Activated T-helper 9 cell treated with anti-CD3 and anti-CD28 coated beads, Interleukin-2, amount 50 U/mL, for 16 hours (primary cell): ENCODE measurements around the gene RNF215.

ENCODE experiments used
- DNase-seq: peaks from one replicate; pipeline ENCODE4 v3.0.0-alpha.2; 2020; ENCODE audit warnings: low read depth

Gene RNF215

GRCh38 chr22:30386960-30387827 is at the start of gene RNF215:
Gene RNF215, minus strand, starts transcription at chr22:30387411. Its CDS starts 98 bp downstream, at chr22:30387313.
- DNase-seq = peak; percentile 76

GRCh38 chr22:30436196-30436595 is 49.0 kb upstream of the RNF215 start:
- no peak for DNase-seq

GRCh38 chr22:30435674-30436126 is 48.5 kb upstream of the RNF215 start:
- peak; percentile 66 for DNase-seq

- no peak for DNase-seq
Observed at GRCh38 chr22:30434843-30435242, 47.6 kb upstream of the RNF215 start.

- no peak for DNase-seq
Observed at GRCh38 chr22:30433773-30434172, 46.6 kb upstream of the RNF215 start.

- no peak for DNase-seq
Observed at GRCh38 chr22:30433227-30433626, 46.0 kb upstream of the RNF215 start.

- DNase-seq = no peak
Observed at GRCh38 chr22:30432520-30432919, 45.3 kb upstream of the RNF215 start.

GRCh38 chr22:30432096-30432495 is 44.9 kb upstream of the RNF215 start:
- DNase-seq = no peak

- DNase-seq = no peak
Observed at GRCh38 chr22:30430933-30431332, 43.7 kb upstream of the RNF215 start.

GRCh38 chr22:30429887-30430286 is 42.7 kb upstream of the RNF215 start:
- no peak for DNase-seq

- no peak for DNase-seq
Observed at GRCh38 chr22:30427871-30428270, 40.7 kb upstream of the RNF215 start.

GRCh38 chr22:30426388-30427353 is 39.5 kb upstream of the RNF215 start:
- DNase-seq = peak; percentile 77

GRCh38 chr22:30425616-30426387 is 38.6 kb upstream of the RNF215 start, which contains the start of gene MTFP1:
Gene MTFP1, plus strand, starts transcription at chr22:30425768. Its CDS starts 112 bp downstream, at chr22:30425880.
- peak; percentile 28 for DNase-seq

GRCh38 chr22:30425327-30425615 is 38.1 kb upstream of the RNF215 start:
- no peak for DNase-seq

GRCh38 chr22:30424534-30425326 is 37.5 kb upstream of the RNF215 start:
- DNase-seq = no peak

GRCh38 chr22:30423959-30424533 is 36.8 kb upstream of the RNF215 start:
- peak; percentile 96 for DNase-seq

- peak; percentile 37 for DNase-seq
Observed at GRCh38 chr22:30423301-30423958, 36.2 kb upstream of the RNF215 start.

GRCh38 chr22:30422481-30423300 is 35.5 kb upstream of the RNF215 start:
- no peak for DNase-seq
